ENCODE results near the gene ZP3.
"Not testable (repeated sequence)": the region's sequence is repeated elsewhere in the genome, so short reads cannot be mapped to it uniquely, and the experiment has no call there.

DNA sequence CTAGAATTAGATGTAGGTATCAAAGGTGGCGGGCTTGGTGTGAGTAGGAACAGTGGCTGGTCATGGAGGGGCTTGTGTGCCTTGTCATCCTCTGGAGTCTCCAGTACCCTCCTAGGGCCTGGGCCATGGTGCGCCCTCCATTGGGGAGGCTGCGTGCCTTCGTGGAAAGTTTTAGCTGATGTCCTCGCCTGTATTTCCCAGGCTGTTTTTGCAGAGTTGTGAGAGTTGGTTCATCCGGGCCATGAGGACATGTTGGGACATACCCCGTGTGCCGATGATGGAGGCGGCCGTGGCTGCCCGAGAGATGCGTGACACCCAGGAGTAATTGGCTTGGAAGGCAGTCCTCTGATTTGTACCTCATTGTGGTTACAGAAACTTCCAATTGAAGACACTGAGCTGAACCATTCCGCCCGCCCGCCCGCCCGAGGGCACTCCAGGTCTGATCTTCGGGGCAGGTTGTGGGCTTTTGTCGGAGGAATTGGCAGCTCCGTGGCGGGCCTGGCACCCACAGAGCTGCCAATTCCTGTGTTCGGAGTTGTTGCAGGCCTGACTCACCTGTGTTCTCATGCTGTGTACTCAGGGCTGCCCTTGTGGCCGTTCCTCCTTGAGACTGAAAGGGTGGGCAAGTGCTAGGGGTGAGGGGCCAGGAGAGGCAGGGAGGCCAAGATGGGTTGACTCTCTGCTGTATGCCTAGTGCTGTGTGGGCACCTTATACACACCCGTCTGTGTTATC is 52.2 kb downstream of the ZP3 start:
- TF ChIP-seq, protein P1, sequence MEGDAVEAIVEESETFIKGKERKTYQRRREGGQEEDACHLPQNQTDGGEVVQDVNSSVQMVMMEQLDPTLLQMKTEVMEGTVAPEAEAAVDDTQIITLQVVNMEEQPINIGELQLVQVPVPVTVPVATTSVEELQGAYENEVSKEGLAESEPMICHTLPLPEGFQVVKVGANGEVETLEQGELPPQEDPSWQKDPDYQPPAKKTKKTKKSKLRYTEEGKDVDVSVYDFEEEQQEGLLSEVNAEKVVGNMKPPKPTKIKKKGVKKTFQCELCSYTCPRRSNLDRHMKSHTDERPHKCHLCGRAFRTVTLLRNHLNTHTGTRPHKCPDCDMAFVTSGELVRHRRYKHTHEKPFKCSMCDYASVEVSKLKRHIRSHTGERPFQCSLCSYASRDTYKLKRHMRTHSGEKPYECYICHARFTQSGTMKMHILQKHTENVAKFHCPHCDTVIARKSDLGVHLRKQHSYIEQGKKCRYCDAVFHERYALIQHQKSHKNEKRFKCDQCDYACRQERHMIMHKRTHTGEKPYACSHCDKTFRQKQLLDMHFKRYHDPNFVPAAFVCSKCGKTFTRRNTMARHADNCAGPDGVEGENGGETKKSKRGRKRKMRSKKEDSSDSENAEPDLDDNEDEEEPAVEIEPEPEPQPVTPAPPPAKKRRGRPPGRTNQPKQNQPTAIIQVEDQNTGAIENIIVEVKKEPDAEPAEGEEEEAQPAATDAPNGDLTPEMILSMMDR (IDR thresholded peaks at IDR 0.05) = not testable (repeated sequence)
- not testable (repeated sequence) for TF ChIP-seq EP300 (IDR thresholded peaks at IDR 0.05)
